Fibroblast of villous mesenchyme (primary cell): ENCODE data around the gene SFN. TPM values are rescaled to one million over a fixed set of nuclear protein-coding genes. Genes with fewer than 3 reads are reported as not detected.

Experiments
- DNase-seq: peaks from one replicate; pipeline ENCODE4 v3.0.0-alpha.2; 2010; ENCODE audit warnings: low read depth
- H3K4me3 ChIP-seq: 2 replicates; pipeline ENCODE4 v1.5.1; 2011; ENCODE audit warnings: low read depth, mild to moderate bottlenecking, low read length
- CTCF ChIP-seq: IDR thresholded peaks from 2 replicates; pipeline ENCODE4 v1.5.1; 2012; ENCODE audit warnings: low read depth, mild to moderate bottlenecking, low read length; ENCODE audit not compliant: insufficient read depth
- small RNA-seq: library from RNA; depleted of rRNA; stranded (forward); fragments of <200 nt; gene quantifications from one replicate; pipeline ENCODE3, GENCODE V24; 2012
- total RNA-seq: library from RNA; depleted of rRNA; stranded (reverse); fragments of >200 nt; gene quantifications from 2 replicates; pipeline ENCODE4 v1.2.3, GENCODE V29; 2012

SFN gene
- total RNA-seq, 1 donor: 0.43 TPM

GRCh38 chr1:26911399-26912146 is 48.6 kb downstream of the SFN start:
- H3K4me3 ChIP-seq: no peak overlapping the region
- no peak for TF ChIP-seq CTCF
- no peak for DNase-seq

GRCh38 chr1:26912147-26912490 is 49.2 kb downstream of the SFN start:
- no peak for DNase-seq
- no peak for TF ChIP-seq CTCF
- H3K4me3 ChIP-seq: no peak overlapping the region

- H3K4me3 ChIP-seq: no peak overlapping the region
- TF ChIP-seq CTCF: no peak
- no peak for DNase-seq
Measured at GRCh38 chr1:26913389-26913753, 50.4 kb downstream of the SFN start.

Small RNA genes lying within 50 kb of the gene (small RNA-seq; reads per million reads assigned to genes)
- not detected for gene RN7SL165P

Other genes with a start within 250 kb of the SFN start
- 24.8 and 31.1 TPM in 2 replicates for gene ARID1A, start 167.1 kb upstream of the SFN start, total RNA-seq
- 10.3 and 16.8 TPM in 2 replicates for gene PIGV, start 75.2 kb upstream of the SFN start, total RNA-seq
- gene ZDHHC18, start 36.5 kb upstream of the SFN start, total RNA-seq: 10.3 and 16.4 TPM in 2 replicates
- gene GPN2, start 27.1 kb downstream of the SFN start, total RNA-seq: 9.5 and 11.9 TPM in 2 replicates
- gene GPATCH3, start 37.3 kb downstream of the SFN start, total RNA-seq: 7.3 and 8.7 TPM in 2 replicates
- not detected in 2 replicates for gene NR0B2, start 50.8 kb downstream of the SFN start, total RNA-seq
- 19.0 and 21.9 TPM in 2 replicates for gene NUDC, start 58.6 kb downstream of the SFN start, total RNA-seq
- not detected in 2 replicates for gene KDF1, start 97.3 kb downstream of the SFN start, total RNA-seq
- gene TRNP1, start 130.5 kb downstream of the SFN start, total RNA-seq: 13.2 and 27.6 TPM in 2 replicates
- gene TENT5B, start 149.7 kb downstream of the SFN start, total RNA-seq: 9.7 and 15.5 TPM in 2 replicates